GM13976 (cell line): ENCODE results near the gene WIPI1.
"Not testable (repeated sequence)": the region's sequence is repeated elsewhere in the genome, so short reads cannot be mapped to it uniquely, and the experiment has no call there.

Experiments used
- DNase-seq: peaks from one replicate; pipeline ENCODE4 v3.0.0; 2012; ENCODE audit warnings: low spot score
- CTCF ChIP-seq: IDR thresholded peaks from 2 replicates; pipeline ENCODE4 v1.5.1; 2012; ENCODE audit warnings: borderline replicate concordance, mild to moderate bottlenecking; ENCODE audit not compliant: insufficient read depth; ENCODE audit errors: extremely low read depth, missing control alignments, control extremely low read depth
- in situ Hi-C: fragments of 300-500 bp; cut with MboI; formaldehyde crosslinking; loops from one replicate; pipeline ENCODE4 v1.12.0; 2022; ENCODE audit warnings: low sequenced_read_pairs, mixed read lengths, inconsistent platforms; ENCODE audit not compliant: unreplicated experiment

The WIPI1 gene

GRCh38 chr17:68377771-68378267 is 79.5 kb downstream of the WIPI1 start:
- in situ Hi-C loops: no loop called here
- DNase-seq: no peak

GRCh38 chr17:68376178-68376577 is 81.1 kb downstream of the WIPI1 start:
- in situ Hi-C loops, DNase-seq: not testable (repeated sequence)

More at GRCh38 chr17:68377771-68378267, 79.5 kb downstream of the WIPI1 start:
- no peak for TF ChIP-seq CTCF

- TF ChIP-seq CTCF: no peak
- DNase-seq: no peak
- in situ Hi-C loops: no loop called here
These were observed 81.7 kb downstream of the WIPI1 start for GRCh38 chr17:68375566-68375965.
